ENCODE measurements around the gene RBCK1. TPM values are rescaled to one million over a fixed set of nuclear protein-coding genes. Genes with fewer than 3 reads are reported as not detected.

RBCK1 gene
- total RNA-seq, 6 donors from 2014 or later, result 63.4 to 179 (median 109) TPM

GRCh38 chr20:421685-422250 is 13.7 kb downstream of the RBCK1 start:
- 95 to 96% methylated on average over 8 of the region's 8 CpGs for WGBS, 2 donors
- Histone ChIP-seq H3K27me3 (no peaks in the 10 kb centered on the region), H3K9me3 (no peaks in the 10 kb centered on the region), H3K4me3 (no peak overlapping the region), H3K4me1 (no peaks in the 10 kb centered on the region), H3K27ac (no peak overlapping the region), H3K36me3 (peaks cover 14 to 80% (median 61%) of the 10 kb centered on the region in 4 donors)
- TF ChIP-seq CTCF (IDR thresholded peaks at IDR 0.05), result no peak
- no peak for TF ChIP-seq POLR2AphosphoS5 (IDR thresholded peaks at IDR 0.05)
- TF ChIP-seq EP300 (IDR thresholded peaks at IDR 0.05), result no peak
- TF ChIP-seq POLR2A (IDR thresholded peaks at IDR 0.05), result no peak
- no peak for ATAC-seq (ENCODE audit: low FRiP score in 2 of 2)
- no peak for DNase-seq

- ATAC-seq (ENCODE audit: low FRiP score in 2 of 2), result no peak
- DNase-seq, result no peak
- no peak for TF ChIP-seq EP300 (IDR thresholded peaks at IDR 0.05)
- no peak for TF ChIP-seq CTCF (IDR thresholded peaks at IDR 0.05)
- TF ChIP-seq POLR2AphosphoS5 (IDR thresholded peaks at IDR 0.05), result no peak
- no peak for TF ChIP-seq POLR2A (IDR thresholded peaks at IDR 0.05)
- Histone ChIP-seq H3K27me3 (no peaks in the 10 kb centered on the region), H3K27ac (no peak overlapping the region), H3K4me1 (no peaks in the 10 kb centered on the region), H3K4me3 (no peak overlapping the region), H3K9me3 (no peaks in the 10 kb centered on the region), H3K36me3 (peaks cover 6 to 84% (median 68%) of the 10 kb centered on the region in 4 donors)
- 90 to 97% methylated on average over 2 of the region's 2 CpGs for WGBS, 2 donors
These were observed 18.5 kb downstream of the RBCK1 start for GRCh38 chr20:426566-426965.

GRCh38 chr20:427401-427800 is 19.3 kb downstream of the RBCK1 start:
- DNase-seq (no peak), ATAC-seq (ENCODE audit: low FRiP score in 2 of 2) (no peak)
- TF ChIP-seq POLR2AphosphoS5 (IDR thresholded peaks at IDR 0.05) (no peak), EP300 (IDR thresholded peaks at IDR 0.05) (no peak), POLR2A (IDR thresholded peaks at IDR 0.05) (no peak), CTCF (IDR thresholded peaks at IDR 0.05) (no peak)
- Histone ChIP-seq H3K4me3 (no peak overlapping the region), H3K4me1 (no peaks in the 10 kb centered on the region), H3K27me3 (no peaks in the 10 kb centered on the region), H3K9me3 (no peaks in the 10 kb centered on the region), H3K27ac (no peak overlapping the region), H3K36me3 (peaks cover 4 to 84% (median 65%) of the 10 kb centered on the region in 4 donors)
- WGBS, 2 donors, result 94% methylated on average over 2 of the region's 4 CpGs; no CpG with 5 or more reads in 1 of the 2 donors

GRCh38 chr20:427849-428657 is 20.0 kb downstream of the RBCK1 start:
- Histone ChIP-seq H3K36me3 (peaks cover 0 to 84% (median 66%) of the 10 kb centered on the region in 4 donors), H3K27ac (no peak overlapping the region), H3K4me1 (no peaks in the 10 kb centered on the region), H3K27me3 (no peaks in the 10 kb centered on the region), H3K4me3 (no peak overlapping the region), H3K9me3 (no peaks in the 10 kb centered on the region)
- TF ChIP-seq CTCF (IDR thresholded peaks at IDR 0.05) (no peak), POLR2A (IDR thresholded peaks at IDR 0.05) (no peak)
- 95 to 96% methylated on average over 13 to 14 of the region's 14 CpGs for WGBS, 2 donors
- no peak for DNase-seq
- ATAC-seq (ENCODE audit: low FRiP score in 2 of 2), result no peak

Data from upper lobe of left lung (tissue), 6 donors.